ENCODE measurements around the gene CLDN2.

- no peak for TF ChIP-seq GATA3 (IDR thresholded peaks at IDR 0.05; ENCODE audit: low read depth, low read length)
- no peak for TF ChIP-seq GATA2 (IDR thresholded peaks at IDR 0.05; ENCODE audit: low read depth, low read length)
These were observed 6.8 kb downstream of the CLDN2 start for GRCh38 chrX:106927023-106927422.

All from SH-SY5Y (cell line).